SK-N-SH treated with all-trans-retinoic acid at 6 μM for 48 hours (cell line): ENCODE data around the gene EDAR.

Experiments used
- GLIS3 ChIP-seq: fragments of 250-450 bp; sonication (Bioruptor Pico); IDR thresholded peaks from 2 replicates; pipeline ENCODE4 v1.5.0; 2020; ENCODE audit warnings: mild to moderate bottlenecking, moderate library complexity
- ZC3H10 ChIP-seq: fragments of 250-450 bp; sonication (Bioruptor Pico); IDR thresholded peaks from 2 replicates; pipeline ENCODE4 v1.5.1; 2021; ENCODE audit warnings: mild to moderate bottlenecking, moderate library complexity
- ZNF70 ChIP-seq: fragments of 450-650 bp; formaldehyde crosslinking; IDR thresholded peaks from 2 replicates; pipeline ENCODE4 v1.5.0; 2020; ENCODE audit warnings: mild to moderate bottlenecking, moderate library complexity
- TF ChIP-seq, protein P1 (sequence below): fragments of 250-450 bp; sonication (Bioruptor Pico); IDR thresholded peaks from 2 replicates; pipeline ENCODE4 v1.8.0; 2020; ENCODE audit warnings: mild to moderate bottlenecking, moderate library complexity, borderline replicate concordance

- TF ChIP-seq ZNF70 (CRISPR knock-in tag) (no peak), GLIS3 (CRISPR knock-in tag) (no peak), ZC3H10 (CRISPR knock-in tag) (no peak)
- TF ChIP-seq, protein P1, sequence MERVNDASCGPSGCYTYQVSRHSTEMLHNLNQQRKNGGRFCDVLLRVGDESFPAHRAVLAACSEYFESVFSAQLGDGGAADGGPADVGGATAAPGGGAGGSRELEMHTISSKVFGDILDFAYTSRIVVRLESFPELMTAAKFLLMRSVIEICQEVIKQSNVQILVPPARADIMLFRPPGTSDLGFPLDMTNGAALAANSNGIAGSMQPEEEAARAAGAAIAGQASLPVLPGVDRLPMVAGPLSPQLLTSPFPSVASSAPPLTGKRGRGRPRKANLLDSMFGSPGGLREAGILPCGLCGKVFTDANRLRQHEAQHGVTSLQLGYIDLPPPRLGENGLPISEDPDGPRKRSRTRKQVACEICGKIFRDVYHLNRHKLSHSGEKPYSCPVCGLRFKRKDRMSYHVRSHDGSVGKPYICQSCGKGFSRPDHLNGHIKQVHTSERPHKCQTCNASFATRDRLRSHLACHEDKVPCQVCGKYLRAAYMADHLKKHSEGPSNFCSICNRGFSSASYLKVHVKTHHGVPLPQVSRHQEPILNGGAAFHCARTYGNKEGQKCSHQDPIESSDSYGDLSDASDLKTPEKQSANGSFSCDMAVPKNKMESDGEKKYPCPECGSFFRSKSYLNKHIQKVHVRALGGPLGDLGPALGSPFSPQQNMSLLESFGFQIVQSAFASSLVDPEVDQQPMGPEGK (CRISPR knock-in tag): no peak
Measured at GRCh38 chr2:108918156-108918874, 70.7 kb downstream of the EDAR start.
